DMS79 treated with DMSO at 0.1 percent for 48 hours (cell line): ENCODE measurements around the gene MYO18B.

Source experiments
- DNase-seq: peaks from one replicate; lab custom pipeline; 2025; lab: John Stamatoyannopoulos, UW

MYO18B gene

DNA sequence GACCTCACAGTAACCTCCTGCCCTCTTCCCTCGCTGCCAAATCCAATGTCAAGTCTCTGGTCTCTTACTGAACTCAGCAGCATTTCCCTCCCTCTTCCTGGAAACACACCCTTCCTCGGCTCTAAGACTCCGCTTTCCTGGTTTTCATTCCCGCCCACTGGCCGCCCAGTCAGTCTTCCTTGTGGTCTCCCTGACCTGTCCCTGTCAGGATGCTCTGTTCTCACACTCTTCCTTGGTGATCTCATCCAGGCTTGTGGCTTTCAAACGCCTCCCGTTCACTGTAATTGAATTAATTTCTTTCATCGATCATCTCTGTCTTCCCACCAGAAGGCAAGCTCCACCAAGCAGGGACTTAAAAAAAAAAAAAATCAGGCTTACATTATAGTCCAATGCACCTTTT, 33.5 kb downstream of the MYO18B start:
- no peak for DNase-seq

DNA sequence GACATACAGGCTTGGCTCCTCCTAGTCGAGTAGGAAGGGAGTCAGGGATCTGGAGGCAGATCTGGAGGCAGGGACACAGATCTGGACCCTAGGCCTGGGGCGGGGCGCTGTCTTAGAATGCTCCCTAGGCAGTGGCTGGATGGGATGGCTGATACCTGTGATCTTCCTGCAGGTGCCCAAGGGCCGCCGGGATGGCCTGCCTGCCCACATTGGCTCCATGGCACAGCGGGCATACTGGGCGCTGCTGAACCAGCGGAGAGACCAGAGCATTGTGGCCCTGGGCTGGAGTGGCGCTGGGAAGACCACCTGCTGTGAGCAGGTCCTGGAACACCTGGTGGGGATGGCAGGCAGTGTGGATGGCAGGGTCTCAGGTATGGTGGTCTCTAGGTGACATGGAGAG, 35.4 kb downstream of the MYO18B start:
- no peak for DNase-seq

DNA sequence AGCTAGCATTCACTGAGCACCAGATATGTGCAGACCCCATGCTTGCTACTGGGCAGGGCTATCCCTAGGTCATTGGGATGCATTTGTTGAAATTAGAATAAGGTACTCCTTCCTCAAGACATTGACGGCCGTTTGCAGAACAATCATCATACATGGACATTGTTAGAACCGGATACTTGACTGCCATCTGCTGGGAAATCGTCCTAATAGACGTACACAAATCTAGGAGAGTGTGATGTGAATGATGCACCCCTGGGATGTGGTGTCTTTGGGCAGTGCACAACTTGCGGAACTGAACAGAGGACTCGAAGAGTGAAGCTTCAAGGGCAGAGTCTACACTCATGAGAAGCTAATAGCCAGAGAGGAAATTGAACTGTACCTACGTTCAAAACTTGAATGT, 35.9 kb downstream of the MYO18B start:
- no peak for DNase-seq

DNA sequence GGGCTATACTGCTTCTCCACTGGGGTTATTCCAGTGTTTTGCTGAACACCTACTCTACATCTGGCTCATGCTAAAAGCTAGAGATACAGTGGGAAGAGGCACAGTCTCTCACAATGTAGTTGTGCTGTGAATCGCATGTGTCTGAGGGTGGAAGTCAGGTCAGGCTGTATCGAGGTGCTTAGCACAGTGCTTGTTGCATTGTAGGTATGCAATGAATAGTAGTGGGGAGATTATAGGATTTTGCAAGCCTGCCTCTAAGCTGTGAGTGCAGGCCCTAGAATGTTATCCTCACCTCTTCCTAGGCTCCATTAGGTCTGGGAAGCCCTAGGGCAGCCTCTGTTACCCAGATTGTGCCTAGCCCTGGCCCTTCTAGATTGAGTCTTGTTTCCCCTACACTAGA, 37.4 kb downstream of the MYO18B start:
- DNase-seq: no peak

DNA sequence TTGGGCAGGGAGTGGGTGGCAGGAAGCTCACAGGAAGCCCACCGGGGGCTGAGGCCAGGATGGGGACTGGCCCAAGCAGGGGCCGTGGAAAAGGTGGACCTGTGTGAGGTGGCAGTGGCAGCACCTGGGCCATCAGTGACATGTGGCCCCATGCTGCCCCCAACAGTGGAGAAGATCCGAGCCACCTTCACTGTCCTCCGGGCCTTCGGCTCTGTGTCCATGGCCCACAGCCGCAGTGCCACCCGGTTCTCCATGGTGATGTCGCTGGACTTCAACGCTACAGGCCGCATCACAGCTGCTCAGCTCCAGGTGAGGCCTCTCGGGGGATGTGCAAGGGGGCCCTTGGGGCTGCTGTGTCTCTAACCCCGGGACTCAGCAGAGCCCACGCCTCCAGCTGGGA, 37.9 kb downstream of the MYO18B start:
- DNase-seq: no peak

DNA sequence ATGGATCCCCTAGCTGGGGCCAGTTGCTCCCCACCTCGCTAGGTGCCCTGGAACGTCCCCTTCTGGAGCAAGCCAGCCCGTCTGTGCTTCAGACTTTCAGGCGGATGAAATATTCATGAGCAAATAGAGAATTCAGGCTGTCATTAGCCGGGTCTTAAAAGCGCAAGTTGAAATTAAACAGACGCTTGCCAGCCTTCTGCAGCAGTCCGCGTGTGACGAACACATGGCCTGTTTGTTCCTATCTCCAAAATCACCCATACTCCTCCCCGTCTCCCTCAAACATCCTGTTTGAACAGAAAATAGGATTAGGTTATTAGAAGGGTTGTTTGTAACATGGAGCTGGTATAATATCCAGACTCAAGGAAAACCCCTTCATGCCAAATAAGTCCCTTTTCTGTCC, 38.7 kb downstream of the MYO18B start:
- no peak for DNase-seq

DNA sequence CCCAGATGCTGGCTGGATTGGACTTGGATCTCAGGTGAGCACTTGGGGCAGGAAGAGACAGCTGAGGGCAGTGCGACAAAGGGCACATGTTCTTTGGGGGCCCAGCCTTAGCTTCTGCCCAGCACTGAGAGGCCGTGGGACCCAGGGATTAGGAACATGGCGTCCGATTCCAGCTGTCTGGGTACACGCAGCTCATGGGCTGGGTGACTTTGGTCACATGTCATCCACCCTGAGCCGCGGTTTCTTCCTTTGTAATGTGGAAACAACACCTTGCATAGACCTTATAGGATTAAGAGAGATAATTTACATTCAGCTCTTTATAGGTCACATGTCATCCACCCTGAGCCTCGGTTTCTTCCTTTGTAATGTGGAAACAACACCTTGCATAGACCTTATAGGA, 39.8 kb downstream of the MYO18B start:
- no peak for DNase-seq

DNA sequence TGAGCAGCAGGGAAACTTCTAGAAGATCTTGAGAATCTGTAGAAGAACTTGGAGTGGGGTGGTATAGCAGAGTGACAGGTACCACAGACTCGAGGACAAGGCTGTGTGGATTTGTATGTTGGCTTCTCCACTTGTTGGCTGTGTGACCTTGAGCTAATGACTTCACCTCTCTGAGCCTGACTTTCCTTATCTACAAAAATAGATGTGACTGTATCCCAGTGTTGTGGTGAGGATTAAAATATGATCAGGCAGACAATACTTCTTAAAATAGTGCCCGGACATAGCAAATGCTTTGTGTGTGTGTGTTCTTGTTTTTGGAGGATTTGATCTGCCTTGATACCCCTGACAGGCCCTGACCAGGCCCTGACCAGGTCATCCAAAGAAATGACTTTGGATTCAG, 40.8 kb downstream of the MYO18B start:
- DNase-seq: no peak

DNA sequence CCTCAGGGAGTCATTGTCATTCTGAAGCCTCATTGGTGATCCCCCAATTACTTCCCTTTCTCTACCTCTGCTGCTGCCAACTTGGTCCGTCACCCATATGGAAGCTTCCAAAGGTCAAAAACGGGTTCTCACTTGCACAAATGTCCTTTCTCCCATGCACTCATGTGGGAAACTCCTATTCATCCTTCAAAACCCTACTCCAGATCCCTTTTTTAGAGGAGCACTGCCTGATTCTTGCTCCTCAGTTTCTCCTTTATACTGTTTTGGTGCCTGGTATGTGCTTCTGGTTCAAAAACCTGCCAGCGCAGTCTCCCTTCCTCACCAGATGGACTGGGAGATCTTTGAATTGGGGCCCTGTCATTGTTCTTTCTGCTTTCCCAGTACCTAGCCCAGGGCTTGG, 41.9 kb downstream of the MYO18B start:
- DNase-seq: no peak

DNA sequence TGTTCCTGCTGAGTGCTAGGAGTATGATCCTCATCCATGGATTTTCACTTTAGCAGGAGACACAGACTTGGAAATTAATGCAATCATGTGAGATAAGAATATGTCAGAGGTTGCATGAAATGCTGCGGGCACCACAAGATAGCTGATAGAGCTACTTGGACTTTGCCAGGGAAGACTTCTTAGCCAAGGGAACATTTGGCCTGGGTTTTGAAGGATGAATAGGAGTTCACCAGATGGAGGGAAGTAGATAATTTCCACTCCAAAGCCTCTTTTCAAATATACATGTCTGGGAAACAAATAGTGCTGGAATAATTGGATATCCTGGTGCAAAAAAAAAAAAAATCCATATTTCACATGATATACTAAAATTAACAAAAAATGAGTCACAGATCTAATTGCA, 44.2 kb downstream of the MYO18B start:
- no peak for DNase-seq

DNA sequence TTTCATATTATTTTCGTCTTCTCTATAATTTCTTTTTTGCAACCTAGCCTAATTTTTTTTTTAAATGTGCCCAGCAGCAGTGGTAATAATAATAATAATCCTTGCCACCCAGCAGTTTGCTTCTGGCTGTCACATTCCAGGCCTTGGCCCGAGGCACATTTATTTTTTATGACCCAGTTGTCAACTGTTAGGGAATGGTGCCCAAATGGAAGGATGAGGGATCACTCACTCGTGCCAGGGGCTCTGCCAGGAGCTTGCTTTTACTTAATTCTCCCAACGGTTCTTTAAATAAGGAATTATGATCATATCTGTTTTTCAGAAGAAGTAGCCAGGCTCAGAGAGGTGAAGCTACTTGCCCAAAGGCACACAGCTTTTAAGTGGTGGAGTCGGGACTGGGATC, 49.6 kb downstream of the MYO18B start:
- no peak for DNase-seq

DNA sequence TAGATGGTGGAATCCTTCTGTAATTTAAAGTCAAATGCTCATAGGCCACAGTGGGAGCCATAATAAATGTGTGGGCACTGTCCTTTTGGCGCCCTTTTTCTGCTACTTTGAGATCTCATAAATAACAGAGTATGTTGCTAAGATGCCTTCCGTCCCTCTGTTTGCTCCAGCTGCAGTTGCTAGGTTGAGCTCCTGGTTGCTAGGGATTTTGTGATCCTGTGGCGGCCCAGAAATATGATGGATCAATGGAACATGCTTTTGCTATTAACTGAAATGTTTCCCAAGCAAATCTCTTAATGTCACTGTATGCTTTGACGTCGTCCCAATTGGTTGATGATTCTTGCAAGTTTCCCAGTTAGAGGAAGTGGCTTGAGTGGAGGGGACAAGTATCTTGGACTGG, 53.5 kb downstream of the MYO18B start:
- DNase-seq: no peak

DNA sequence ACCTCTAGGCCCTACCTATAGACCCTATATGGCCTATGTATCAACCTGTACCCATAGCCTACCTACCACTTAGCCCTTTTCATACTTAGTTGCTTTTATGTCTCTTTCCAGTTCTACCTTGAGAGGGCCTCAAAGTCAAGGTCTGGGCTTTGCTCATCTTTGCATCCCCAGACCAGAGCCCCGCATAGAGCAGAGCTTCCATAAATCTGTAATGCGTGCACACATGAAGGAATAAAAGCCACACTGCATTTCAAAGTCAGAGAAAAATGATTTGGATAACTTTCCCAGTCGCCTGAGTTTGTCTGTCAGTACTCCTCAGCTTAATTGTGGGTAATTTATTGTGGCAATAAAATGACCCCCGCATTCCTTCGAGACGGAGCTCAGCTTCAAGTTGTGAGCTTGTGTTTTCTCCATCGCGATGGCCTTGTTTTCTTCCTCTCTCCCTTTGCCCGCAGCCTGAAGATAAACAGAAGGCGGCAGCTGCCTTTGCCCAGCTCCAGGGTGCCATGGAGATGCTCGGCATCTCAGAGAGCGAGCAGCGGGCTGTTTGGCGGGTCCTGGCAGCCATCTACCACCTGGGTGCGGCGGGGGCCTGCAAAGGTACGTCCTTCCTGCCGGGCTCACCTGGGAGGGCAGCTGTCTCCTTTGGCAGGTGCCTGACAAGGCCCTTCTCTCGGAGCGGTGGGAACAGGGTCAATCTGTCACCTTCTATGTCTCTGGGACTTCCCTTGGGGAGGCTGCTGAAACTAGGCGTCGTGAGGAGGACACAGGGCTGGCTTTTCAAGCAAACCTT, 55.7 kb downstream of the MYO18B start:
- DNase-seq: no peak

DNA sequence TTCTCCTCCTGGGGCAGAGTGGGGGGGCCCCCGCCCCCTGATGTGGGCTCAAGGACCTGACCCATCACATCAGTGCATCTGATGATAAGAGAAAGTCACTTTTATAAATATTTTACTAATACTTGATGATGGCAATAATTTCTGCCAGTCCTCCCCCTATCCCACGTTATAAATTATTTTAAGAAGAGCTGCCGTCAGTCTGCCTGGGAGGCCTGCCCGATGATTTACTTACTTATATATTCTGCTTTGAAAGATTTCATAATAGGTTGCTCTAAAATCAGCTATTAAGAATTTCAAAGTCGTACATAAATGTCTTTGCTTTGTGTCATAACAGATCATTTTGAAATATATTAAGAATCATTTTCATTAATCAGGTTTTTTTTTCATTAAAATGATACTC, 58.8 kb downstream of the MYO18B start:
- no peak for DNase-seq

DNA sequence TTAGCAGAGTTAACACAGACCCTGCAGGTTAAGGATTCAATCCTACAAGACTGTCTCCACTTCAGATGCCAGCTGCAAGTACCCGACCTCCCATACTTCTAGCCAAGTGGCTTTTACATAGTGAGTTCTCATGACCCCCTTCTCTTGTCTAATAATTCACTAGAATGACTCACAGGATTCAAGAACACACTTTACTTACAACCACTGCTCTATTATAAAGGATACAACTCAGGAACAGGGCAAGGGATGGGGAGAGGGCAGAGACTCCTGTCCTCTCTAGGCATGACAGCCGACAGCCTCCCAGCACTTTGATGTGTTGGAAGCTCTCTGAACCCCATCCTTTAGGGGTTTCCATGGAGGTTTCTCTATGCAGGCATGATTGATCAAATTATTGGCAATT, 60.0 kb downstream of the MYO18B start:
- DNase-seq: no peak

DNA sequence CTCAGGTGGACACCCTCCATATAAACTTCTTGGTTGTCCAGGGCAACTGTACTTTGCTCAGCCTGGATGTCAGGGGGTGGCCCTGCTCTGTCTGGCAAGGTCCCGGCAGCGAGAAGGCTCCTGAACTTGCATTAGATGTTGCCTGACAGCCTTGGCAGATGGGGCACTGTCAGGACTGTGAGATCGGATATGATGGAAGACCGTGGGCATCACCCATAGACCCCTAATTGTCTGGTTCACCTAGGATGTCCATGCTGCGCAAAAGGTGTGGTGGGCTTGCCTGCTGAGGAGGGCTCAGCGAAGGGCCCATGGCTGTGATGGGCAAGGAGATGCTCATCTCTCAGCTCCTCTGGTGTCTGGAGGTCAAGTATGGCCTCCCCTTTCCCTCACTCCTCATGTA, 62.7 kb downstream of the MYO18B start:
- no peak for DNase-seq

DNA sequence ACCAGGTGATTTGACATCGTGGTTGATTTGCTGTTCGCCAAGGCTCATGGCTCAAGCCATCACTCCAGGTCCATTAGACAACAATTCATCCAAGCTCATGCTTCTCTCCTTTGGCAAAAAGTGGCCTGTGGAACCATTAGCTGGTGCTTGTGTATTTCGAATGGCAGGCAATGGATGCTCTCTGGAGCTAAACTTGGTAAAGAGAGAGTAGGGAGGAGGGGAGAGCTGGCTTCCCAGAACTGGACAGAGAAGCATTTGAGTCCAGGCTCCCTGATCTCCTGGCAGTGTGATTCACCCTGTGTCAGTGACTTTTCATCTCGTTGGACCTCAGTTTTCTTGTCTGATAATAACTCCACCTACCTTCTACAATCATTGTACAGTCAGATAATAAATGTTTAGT, 64.6 kb downstream of the MYO18B start:
- no peak for DNase-seq

DNA sequence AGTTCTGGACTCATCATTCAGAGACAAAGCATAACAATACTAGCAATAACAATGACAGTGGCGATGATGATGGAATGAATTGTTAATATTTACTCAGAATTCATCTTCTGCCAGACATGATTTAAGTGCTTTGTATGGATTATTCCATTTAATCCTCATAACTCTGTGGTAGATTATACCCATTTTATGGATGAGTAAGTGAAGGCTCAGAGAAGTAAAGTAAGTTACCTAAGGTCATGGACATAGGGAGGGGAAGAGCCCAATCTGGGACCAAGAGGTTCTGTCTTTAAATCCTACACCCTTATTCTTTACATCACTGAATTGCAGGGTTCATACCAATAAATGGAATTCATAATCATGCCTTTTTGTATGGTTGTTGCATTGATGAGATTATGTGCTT, 72.7 kb downstream of the MYO18B start:
- no peak for DNase-seq

DNA sequence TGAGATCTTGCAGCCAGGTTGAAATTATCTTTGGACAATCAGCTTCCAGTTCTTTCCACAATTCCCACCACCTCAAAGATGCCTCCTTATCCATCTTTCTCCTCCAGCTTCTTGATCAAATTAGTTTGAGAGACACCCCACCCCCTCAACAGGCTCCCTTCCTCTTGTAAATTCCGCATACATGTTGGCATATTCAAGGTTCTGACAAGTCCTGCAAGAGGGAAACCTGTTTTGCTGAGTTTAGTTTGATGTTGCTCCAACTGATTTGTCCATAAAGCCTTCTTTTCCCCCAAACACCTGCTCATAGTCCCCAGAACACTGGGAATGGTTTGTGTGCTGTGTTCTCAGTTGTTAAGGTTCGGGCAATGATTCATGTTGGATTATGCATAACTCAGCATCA, 73.6 kb downstream of the MYO18B start:
- DNase-seq: no peak

DNA sequence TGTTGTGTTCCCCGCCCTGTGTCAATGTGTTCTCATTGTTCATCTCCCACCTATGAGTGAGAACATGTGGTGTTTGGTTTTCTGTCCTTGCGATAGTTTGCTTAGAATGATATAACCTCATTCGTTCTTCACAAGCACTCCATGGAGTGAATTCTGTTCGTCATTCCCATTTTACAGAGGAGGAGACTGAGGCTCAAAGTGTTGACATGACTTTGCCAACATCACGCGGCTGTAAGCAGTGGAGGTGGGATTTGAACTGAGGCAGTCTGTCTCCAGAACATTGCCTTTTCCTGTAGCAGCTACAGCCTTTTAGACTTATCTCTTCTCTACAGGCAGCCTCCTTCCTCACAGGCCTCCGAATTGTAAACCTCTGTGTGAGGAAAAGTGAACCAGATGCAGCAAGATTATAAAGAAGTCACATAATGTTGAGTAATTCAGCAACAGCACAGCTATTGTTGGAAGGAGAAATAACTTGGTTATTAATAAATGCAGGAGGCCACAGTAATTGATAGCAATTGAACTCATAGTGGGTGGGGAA, 74.6 kb downstream of the MYO18B start:
- no peak for DNase-seq

DNA sequence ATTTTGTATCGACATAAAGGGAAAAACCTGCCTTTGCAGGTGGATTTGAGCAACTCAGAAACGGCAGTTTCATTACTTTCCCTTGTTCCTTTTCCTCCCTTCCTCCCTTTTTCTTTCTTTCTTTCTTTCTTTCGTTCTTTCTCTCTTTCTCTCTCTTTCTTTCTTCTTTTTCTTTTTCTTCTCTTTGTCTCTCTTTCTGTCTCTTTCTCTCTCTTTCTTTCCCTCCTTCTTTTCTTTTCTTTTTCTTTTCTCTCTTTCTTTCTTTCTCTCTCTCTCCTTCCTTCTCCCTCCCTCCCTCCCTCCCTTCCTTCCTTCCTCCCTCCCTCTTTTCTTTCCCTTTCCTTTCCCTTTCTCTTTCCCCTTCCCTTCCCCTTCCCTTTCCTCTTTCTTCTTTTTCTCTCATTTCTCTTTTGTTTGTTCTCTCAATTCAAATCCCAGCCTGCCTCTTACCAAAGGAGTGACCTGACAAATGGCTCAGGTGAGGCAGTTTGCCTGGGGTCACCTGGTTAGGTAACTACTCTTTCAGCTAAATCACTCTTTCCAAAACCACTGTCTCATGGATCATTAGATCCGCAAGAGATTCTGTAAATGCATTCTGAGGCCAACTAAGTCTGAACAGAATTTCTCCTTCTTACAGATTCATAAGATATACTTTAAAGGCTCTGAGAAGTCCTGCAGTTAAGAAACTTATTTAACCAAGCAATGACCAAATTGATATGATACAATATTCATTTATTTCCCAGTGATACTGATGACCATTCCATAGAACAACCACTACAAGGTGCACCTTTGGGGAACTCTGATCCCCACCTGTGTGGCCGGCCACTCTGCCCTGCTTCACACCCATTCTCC, 75.3 kb downstream of the MYO18B start:
- no peak for DNase-seq

DNA sequence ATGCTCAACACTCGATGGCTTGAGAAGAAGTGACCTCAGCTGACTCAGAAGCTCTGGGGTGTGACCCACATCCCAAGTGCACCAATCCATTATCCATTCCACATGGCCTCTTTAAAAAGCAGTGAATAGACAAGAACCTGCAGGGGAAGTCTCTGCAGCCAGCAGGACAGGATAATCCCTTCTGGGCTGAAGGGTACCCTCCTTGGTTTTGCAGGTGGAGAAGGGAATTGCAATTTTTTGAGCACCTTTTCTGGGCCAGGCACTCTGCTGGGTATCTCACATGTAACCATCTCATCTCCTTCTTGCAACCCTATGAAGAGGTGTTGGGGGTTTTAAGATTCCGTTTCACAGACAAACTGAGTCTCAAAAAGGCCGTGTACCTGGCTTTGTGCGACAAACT, 76.6 kb downstream of the MYO18B start:
- DNase-seq: no peak

DNA sequence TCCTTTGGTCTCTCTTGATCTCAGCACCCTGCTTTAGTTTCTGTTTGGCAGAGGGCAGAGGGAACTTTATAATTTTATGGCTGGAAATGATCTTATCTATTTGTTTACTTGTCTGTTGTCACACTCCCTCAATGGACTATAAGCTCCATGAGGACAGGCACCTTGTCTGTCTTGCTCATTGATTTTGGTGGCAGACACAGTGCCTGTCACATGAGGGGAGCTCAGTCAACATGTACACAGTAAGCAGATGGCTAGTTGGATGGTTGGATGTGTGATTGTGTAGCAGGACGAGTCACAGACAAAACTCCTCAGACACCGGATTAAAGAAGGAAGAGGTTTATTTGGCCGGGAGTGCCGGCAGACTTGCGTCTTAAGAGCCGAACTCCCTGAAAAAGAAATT, 80.4 kb downstream of the MYO18B start:
- DNase-seq: no peak
